NCI-H524 (cell line): ENCODE data around the gene MYO1E.
A peak's percentile ranks its signal among the peaks of the same experiment; 100 is the strongest.

Experiments
- DNase-seq, 2 experiments: peaks; one replicate each; lab custom pipeline; 2025; lab: John Stamatoyannopoulos, UW

Gene MYO1E

DNA sequence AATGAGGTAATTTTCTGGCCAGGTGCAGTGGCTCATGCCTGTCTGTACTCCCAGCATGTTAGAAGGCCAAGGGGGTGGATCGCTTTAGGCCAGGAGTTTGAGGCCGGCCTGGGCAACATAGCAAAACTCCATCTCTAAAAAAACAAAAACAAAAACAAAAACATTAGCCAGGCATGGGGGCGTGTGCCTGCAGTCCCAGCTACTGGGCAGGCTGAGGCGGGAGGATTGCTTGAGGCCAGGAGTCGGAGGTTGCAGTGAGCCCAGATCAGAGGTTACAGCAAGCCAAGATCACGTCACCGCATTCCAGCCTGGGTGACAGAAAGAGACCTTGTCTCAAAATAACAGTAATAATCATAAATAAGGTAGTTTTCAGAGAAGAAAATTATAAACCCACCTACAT lies 110.4 kb downstream of the MYO1E start:
- DNase-seq = no peak

DNA sequence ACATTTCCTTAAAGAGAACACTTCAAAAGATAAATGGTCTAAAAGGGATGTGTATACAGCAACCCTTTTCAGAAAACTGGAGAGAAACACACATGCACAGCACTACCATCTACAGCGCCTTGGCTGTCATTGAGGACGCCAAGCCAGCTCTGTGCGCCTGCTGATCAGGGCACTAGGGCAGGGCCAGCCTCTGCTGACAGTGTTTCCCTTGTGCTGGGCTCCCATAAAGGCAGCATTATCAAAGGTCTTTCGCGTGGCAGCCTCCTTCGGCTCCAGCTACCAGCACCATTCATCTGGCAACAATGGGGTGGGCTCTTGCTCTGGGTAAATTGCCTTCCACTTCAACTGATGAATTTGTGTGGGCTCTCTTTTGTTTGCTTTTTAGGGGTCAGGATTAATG lies 112.6 kb downstream of the MYO1E start:
- DNase-seq = no peak

DNA sequence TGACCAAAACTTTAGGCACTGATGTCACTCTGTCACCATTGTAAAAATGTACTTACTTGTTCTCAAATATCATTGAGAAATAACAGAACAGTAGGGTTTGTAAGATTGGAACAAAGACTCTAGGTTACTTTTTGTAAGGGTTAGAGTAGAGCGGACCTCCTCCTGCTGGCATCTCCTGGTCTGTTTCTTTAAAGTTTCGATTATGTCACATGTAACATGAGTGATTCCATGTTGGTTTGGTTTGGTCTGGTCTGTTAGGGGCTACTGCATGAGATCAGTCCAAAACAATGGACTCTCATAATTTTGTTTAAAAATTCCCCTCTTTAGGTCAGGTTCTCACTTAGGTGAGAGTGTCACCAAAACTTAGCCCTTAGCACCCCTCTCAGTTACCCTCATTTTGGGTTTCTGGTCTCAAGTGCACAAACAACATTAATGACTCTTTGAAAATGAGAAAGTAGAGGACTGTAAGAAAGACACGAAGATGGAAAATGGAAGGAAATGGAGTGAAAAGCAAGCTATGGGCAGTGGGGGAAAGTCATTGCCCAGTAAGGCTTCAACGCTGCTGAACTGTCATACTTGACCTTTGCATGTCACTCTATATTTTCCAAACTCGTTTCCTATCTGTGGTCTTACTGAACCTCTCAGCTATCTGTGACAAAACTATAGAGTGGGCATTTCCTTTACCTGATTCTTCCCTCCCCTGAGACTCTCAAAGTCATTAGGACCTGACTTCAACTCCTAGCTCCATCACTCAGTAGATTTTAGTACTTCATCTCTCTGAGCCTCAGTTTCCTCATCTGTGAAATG lies 113.3 kb downstream of the MYO1E start:
- no peak for DNase-seq

DNA sequence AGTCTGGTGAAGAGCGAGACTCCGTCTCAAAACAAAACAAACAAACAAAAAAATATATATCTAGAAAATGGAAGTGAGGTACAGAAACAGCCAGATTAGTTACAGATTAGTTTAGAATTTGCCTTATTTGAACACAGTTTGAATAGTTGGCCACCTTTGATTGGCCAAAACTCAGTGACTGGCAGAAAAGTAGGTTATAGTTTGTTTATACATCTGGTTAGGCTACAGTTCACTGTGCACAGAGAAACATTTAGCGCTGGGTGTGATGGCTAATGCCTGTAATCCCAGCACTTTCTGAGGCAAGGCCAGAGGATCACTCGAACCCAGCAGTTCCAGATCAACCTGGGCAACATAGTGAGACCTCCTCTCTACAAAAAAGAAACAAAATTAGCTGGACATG lies 114.4 kb downstream of the MYO1E start:
- DNase-seq = no peak

- no peak for DNase-seq
Observed at GRCh38 chr15:59257140-59257539, 115.5 kb downstream of the MYO1E start.

GRCh38 chr15:59256482-59256881 lies 116.2 kb downstream of the MYO1E start:
- DNase-seq = no peak

GRCh38 chr15:59255680-59256336 lies 116.9 kb downstream of the MYO1E start:
- DNase-seq = no peak

DNA sequence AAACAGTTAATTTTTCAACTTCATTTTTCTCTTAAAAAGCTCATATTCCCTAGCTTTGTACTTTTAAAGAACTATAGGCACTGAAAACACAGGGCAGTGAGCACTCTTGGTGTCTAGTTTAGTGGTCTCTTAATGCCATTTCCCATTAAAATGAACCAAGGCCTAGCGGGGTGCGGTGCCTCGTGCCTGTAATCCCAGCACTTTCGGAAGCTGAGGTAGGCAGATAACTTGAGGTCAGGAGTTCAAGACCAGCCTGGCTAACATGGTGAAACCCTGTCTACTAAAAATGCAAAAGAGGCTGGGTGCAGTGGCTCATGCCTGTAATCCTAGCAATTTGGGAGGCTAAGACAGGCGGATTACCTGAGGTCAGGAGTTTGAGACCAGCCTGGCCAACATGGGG lies 120.5 kb downstream of the MYO1E start:
- no peak for DNase-seq

DNA sequence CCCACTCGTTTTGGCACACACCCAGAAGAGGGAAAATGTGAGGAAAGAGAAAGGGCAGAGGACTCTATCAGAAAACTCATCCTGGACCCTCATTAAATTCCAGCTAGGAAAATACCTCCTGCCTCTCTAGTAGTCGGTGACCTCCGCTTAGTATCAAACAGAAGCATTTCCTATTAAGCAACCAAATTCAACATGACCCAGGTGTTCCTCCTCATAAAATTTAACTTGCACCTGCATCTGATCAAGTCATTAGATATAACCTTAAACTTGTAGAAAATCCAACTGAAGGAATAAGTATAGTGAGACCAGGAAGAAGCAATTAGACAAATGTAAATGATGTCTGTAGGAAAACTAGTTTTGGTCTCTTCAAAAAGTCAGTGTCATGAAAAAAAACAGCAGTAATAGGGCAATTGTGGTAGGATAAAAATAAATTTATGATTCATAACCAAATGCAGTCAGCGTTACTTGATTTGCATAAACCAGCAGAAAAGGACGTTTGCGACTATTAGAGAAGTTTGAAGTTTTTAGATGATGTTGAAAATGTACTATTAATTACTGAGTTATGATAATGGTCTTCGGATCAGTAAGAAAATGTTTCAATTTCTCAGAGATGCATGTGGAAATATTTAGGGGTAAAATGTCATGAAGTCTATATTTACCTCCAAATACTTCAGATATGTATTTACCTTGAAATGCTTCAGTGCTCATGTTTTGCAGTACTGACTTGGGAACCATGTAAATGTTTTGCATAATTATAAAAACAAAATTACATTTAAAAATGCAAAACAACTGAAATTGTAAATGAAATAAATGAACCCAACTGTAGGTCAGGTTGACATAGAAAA lies 121.4 kb downstream of the MYO1E start:
- DNase-seq = no peak

- DNase-seq = no peak
Observed at GRCh38 chr15:59250249-59250648, 122.4 kb downstream of the MYO1E start.

DNA sequence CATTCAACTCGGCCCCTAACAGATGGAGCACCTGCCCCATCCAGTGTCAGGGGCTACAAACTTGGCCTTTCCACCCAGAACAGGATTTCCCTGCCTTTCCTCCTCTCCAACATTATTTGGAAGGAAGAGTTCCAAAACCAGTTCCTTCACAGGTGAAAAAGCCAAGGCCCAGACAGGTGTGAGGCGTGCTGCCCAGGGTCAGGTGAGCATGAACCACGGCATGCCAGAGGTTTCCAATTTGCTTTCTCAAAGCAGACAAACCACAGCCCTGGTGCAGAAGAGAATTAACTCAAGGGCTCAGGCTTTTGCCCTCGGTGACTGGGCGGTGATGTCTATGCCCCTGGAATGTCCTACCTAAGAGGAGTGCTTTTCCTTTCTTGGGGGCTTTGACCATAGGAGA lies 122.9 kb downstream of the MYO1E start:
- DNase-seq = no peak

DNA sequence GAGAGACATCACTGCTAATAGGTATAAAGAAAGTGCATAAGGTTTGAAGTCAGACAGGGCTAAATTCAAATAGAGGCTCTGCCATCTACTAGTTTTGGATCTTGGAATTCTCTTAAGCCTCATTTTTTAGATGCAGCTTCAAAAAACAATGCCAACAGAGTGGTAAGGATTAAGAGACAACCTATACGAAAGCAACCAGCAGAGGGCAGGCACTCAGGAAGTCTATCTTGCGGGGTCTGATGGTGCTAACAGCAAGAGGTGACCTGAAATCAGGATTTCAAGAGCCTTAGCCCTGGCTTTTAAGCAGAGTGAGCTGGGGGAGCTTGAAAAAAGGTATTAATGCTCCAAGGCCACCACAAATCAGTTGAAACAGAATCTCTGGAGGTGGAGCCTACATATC lies 125.3 kb downstream of the MYO1E start:
- peak; percentile 55 to 56 for DNase-seq

GRCh38 chr15:59245559-59245958 lies 127.1 kb downstream of the MYO1E start:
- no peak for DNase-seq

DNA sequence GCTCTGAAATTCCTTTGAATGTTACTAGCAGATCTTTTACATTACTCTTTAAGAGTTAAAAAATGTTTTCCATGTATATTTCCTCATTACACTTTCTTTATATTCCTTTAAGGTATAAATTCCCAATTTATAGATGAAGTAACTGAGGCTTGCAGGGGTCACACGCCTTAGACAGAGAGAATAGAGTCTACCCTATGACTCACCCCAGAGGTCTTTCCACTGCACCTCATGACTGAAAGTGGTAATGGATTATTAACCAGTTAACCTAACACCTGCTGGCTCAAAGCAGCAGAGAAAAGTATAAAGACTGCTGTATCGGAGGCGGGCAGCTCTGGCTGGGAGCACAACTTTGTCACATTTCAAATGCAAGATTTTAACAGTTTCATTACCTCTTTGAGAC lies 128.3 kb downstream of the MYO1E start:
- DNase-seq = no peak

DNA sequence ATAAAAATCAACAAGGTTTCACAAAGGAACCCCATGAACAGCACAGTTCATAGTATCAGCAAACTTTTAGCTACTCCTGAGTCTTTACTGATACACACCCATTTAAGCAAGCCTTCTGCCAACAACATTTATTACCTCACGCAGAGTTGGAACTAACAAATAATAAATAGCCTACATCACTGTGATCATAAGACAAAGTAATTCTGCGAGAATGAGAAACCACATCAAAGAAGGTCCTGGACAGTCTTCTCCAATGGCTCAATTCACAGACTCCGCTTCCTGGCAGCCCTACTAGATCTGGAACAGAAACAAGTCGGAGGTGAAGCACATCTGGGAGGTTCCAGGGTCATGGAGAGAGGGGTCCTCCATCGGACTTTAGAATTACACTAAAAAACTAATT lies 129.0 kb downstream of the MYO1E start:
- no peak for DNase-seq

DNA sequence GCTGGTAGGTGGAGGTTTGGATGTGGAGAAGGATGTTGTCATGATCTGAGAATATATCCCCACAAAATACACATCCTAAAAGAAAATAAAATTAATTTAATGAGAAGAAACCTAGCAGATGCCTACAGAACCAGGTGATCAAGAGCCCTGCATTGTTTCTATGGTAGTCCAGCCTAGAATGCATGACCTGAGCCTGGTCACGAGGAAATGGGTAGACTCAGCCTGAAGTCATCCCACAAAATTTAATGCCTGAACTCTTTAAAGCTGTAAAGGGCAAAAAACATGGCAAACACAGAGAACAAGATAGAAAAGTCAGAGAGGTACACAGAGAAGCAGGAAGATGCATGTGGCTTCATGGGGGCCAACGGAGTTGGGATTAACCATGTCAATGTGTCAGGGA lies 130.0 kb downstream of the MYO1E start:
- no peak for DNase-seq

GRCh38 chr15:59240036-59240435 lies 132.6 kb downstream of the MYO1E start:
- no peak for DNase-seq

GRCh38 chr15:59237924-59238331 lies 134.7 kb downstream of the MYO1E start:
- no peak for DNase-seq

DNA sequence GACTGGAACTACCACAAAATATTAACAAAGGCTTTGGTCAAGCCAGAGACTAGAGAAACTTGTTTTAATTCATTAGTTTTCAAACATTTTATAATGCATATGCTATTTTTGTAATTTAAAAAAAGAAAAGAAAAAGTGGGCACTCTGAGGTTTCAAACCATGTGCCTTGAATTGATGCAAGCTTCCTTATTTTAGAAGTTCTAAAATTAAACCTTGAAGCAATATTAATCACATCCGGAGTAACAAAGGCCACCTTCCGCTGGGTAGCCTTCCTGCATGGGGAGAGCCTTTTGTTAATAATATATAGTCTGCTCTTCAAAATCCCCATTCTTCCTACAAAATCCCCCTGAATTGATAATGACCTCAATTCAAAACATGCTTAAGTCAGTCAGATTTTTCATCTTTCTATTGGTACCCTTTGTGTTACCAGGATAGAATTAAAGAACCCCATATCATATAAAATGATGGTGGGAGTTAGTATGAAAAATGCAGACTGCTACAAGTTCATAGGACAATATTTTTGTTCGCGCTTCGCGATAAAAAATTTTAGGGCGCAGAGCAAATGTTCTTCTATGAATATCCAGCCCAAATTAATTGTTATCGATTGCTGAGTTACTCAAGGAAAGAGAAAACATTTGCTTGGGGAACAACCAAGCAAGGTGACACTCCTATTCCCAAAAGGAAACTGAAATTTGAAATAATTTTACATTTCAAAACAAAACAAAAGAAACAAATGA lies 135.4 kb downstream of the MYO1E start:
- no peak for DNase-seq

GRCh38 chr15:59236394-59236793 lies 136.3 kb downstream of the MYO1E start:
- DNase-seq = no peak

- no peak for DNase-seq
Observed at GRCh38 chr15:59232476-59232875, 140.2 kb downstream of the MYO1E start.

DNA sequence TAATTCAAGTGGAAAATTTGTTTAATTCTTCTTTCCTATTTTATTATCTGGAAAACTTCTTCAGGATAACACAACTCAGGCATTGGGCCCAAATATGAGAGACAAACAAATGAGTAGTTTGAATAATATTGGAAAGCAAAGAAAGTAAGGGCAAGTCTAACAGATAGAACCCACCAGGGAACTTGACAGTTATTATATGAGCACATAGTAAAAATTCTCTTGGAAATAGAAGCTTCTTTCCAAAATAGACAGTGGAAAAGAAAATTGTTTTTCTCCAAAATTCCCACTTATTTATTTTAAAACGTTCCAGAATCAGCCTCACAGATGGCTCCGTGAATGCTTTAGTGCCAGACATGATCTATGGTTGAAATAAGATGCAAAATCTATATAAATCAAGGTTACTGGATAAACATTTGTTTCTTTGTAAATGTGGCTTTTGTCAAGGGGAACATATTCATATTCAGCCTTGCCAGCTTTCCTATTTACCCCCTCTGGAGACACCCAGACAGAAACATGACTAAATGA lies 142.1 kb downstream of the MYO1E start:
- DNase-seq = no peak
